Stimulated activated naive CD8-positive, alpha-beta T cell treated with anti-CD3 and anti-CD28 coated beads, Interleukin-15, amount 100 ng/mL, for 72 hours (primary cell): ENCODE data around the gene MINDY3.

Experiments
- ATAC-seq: fragments of 150-1000 bp; cut with Tn5 transposase; 2 replicates; pipeline ENCODE4 v1.10.0; 2021; ENCODE audit warnings: mild to moderate bottlenecking, moderate library complexity
- DNase-seq, 2 donors: peaks; one replicate each; pipeline ENCODE4 v3.0.0; 2021 to 2022
- H3K27ac Mint-ChIP-seq, 2 donors: one replicate each; pipeline ENCODE4 v1.8.0; 2022; ENCODE audit warnings: mild to moderate bottlenecking in 2 of 2, mixed read lengths in 2 of 2, moderate library complexity in 2 of 2
- H3K27me3 Mint-ChIP-seq: one replicate; pipeline ENCODE4 v1.8.0; 2022; ENCODE audit warnings: mixed read lengths
- H3K4me1 Mint-ChIP-seq: one replicate; pipeline ENCODE4 v1.8.0; 2022; ENCODE audit warnings: mild to moderate bottlenecking, mixed read lengths
- H3K4me3 Mint-ChIP-seq, 2 donors: one replicate each; pipeline ENCODE4 v1.8.0; 2022; ENCODE audit warnings: mild to moderate bottlenecking in 2 of 2, mixed read lengths in 2 of 2, moderate library complexity in 1 of 2
- H3K9me3 Mint-ChIP-seq, 2 donors: one replicate each; pipeline ENCODE4 v1.8.0; 2022; ENCODE audit warnings: mixed read lengths in 2 of 2

MINDY3 gene

DNA sequence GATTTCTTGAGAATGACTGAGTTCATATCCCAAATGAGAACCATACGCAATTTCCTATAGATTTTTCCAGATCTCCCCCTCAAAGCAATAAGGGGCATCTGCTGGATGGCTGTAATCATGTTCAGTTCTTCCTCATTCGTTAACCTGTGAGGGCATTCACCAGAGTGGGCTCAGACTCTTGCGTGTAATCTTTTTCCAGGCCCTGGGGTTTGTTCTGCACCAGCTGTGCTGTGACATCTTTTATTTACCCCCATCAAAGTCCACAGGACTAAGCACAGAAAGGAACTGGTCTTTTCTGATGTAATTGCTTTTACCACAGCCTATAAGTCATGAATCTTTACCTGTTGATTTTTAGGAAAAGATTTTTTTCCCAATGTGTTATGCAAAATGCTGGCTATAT is 112.7 kb downstream of the MINDY3 start:
- peaks cover 18% of the 10 kb centered on the region for H3K27me3 Mint-ChIP-seq

DNA sequence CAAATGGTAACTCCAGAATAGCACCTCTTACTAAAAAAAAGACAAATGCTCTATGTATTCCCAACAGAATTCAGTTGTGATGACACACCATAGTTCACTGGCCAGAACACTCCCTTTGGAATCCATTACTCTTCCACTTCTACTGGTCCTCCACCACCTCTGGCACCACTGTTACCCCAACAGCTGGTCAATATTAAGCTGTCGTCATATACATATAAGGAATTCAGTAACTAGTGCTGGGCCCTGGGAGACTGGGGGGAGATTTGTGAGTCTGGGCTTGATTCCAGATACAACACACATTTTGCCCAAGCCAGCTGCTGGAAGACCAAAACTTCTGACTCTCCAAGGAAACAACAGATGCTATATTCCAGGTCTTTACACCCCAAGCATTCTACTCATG is 114.6 kb downstream of the MINDY3 start:
- H3K4me3 Mint-ChIP-seq: no peak overlapping the region
- H3K27ac Mint-ChIP-seq: no peak overlapping the region
- DNase-seq (no peak), ATAC-seq (no peak)
- peaks cover 11% of the 10 kb centered on the region for H3K27me3 Mint-ChIP-seq
- no peaks in the 10 kb centered on the region for H3K4me1 Mint-ChIP-seq
- H3K9me3 Mint-ChIP-seq: no peaks in the 10 kb centered on the region

More for the DNA sequence above, 112.7 kb downstream of the MINDY3 start:
- H3K4me1 Mint-ChIP-seq: no peaks in the 10 kb centered on the region
- ATAC-seq: no peak
- H3K4me3 Mint-ChIP-seq: no peak overlapping the region
- no peak for DNase-seq
- no peak overlapping the region for H3K27ac Mint-ChIP-seq
- no peaks in the 10 kb centered on the region for H3K9me3 Mint-ChIP-seq

GRCh38 chr10:15744217-15744865 is 116.0 kb downstream of the MINDY3 start:
- DNase-seq: peak; percentile 17 to 41
- Mint-ChIP-seq H3K9me3 (no peaks in the 10 kb centered on the region), H3K4me3 (no peak overlapping the region), H3K27ac (no peak overlapping the region), H3K4me1 (no peaks in the 10 kb centered on the region), H3K27me3 (no peaks in the 10 kb centered on the region)
- peak; percentile 63 for ATAC-seq

- Mint-ChIP-seq H3K4me1 (no peaks in the 10 kb centered on the region), H3K4me3 (no peak overlapping the region), H3K27me3 (no peaks in the 10 kb centered on the region), H3K9me3 (no peaks in the 10 kb centered on the region), H3K27ac (no peak overlapping the region)
- ATAC-seq (no peak), DNase-seq (no peak)
These were observed 116.9 kb downstream of the MINDY3 start for GRCh38 chr10:15743443-15743842.

GRCh38 chr10:15742836-15743235 is 117.5 kb downstream of the MINDY3 start:
- Mint-ChIP-seq H3K27me3 (no peaks in the 10 kb centered on the region), H3K4me1 (no peaks in the 10 kb centered on the region), H3K9me3 (no peaks in the 10 kb centered on the region), H3K4me3 (no peak overlapping the region), H3K27ac (no peak overlapping the region)
- no peak for ATAC-seq
- DNase-seq: no peak

DNA sequence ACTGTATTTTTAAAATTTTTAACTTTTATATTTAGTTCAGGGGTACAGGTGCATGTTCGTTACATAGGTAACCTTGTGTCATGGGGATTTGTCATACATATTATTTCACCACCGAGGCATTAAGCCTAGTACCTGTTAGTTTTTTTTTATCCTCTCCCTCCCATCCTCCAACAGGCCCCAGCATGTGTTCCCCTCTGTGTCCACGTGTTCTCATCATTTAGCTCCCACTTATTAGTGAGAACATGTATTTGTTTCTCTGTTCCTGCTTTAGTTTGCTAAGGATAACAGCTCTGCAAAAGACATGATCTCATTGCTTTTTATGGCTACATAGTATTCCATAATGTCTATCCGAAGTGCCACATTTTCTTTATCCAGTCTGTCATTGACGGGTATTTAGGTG is 118.2 kb downstream of the MINDY3 start:
- no peaks in the 10 kb centered on the region for H3K27me3 Mint-ChIP-seq
- no peak overlapping the region for H3K27ac Mint-ChIP-seq
- H3K4me1 Mint-ChIP-seq: no peaks in the 10 kb centered on the region
- ATAC-seq (no peak), DNase-seq (no peak)
- no peaks in the 10 kb centered on the region for H3K9me3 Mint-ChIP-seq
- H3K4me3 Mint-ChIP-seq: no peak overlapping the region

DNA sequence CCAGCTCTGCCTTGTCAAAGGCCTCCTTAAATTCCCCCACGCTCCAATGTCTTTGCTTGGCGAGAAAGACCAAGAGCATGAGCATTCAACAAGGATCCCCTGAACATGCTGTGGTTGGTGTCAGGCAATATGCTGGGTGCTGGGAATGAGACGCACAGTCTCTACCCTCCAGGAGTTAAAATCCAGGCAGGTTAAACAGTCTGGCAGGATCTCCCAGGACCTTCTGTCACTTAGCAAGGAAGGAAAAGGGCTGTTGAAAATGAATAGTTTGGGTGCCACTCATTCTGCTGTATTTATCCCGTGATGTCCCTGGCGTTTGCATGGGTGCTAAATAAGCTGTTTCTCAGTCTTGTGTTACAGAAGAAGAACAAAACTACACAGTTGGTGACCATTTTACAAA is 118.7 kb downstream of the MINDY3 start:
- Mint-ChIP-seq H3K4me3 (no peak overlapping the region), H3K27me3 (no peaks in the 10 kb centered on the region), H3K4me1 (no peaks in the 10 kb centered on the region), H3K9me3 (no peaks in the 10 kb centered on the region), H3K27ac (no peak overlapping the region)
- ATAC-seq (no peak), DNase-seq (no peak)

DNA sequence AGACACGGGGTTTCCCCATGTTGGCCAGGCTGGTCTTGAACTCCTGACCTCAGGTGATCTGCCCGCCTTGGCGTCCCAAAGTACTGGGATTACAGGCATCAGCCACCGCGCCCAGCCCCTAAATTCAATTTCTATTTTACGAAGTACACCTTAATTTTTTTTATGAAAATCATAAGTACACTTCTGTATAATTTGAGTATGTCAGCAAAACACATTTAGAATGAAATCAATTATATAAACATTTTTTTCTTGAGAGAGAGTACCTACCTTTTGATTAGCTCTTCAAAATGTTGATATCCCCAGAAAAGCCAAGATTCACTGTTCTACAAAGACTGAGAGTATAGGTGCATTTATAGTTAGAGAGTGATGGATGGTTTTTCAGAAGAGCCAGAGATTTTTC is 120.0 kb downstream of the MINDY3 start:
- peaks cover 8% of the 10 kb centered on the region for H3K27me3 Mint-ChIP-seq
- no peak for DNase-seq
- no peaks in the 10 kb centered on the region for H3K9me3 Mint-ChIP-seq
- no peaks in the 10 kb centered on the region for H3K4me1 Mint-ChIP-seq
- no peak overlapping the region for H3K27ac Mint-ChIP-seq
- H3K4me3 Mint-ChIP-seq: no peak overlapping the region
- no peak for ATAC-seq

DNA sequence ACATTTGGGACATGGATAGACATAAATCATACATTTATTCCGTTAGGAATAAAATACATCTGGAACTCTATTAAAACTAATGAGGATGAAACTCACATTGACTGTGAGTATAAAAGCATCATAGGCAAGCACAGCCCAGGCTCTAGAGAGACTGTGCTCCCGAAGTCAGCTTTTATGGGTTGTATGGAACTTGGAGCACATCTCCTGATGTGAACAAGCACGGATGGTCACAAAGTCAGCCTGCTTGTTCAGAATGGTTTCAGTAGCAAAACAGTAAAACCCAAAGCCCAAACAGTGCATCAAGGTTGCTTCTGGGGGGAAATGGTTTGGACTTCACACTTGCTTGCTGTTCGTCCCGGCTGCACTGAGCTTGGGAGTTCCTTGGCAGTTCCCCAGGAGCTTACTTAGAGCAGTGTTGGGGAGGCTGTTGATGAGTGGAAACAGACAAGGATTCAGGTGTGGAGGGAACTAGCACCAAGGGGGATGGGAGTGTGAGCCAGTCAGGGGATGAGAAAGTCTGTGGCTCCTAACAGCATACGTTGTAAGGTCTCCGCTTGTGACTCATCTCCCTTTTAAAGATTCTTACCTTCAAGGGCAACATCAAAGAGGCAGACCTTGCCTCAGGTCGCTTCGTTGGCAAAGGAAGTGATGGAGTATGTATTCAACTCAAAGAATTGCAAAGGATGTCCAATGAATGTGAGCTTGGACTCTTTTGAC is 120.9 kb downstream of the MINDY3 start:
- ATAC-seq (no peak), DNase-seq (no peak)
- no peaks in the 10 kb centered on the region for H3K4me1 Mint-ChIP-seq
- H3K27me3 Mint-ChIP-seq: peaks cover 8% of the 10 kb centered on the region
- no peak overlapping the region for H3K27ac Mint-ChIP-seq
- H3K9me3 Mint-ChIP-seq: no peaks in the 10 kb centered on the region
- no peak overlapping the region for H3K4me3 Mint-ChIP-seq

- H3K4me1 Mint-ChIP-seq: no peaks in the 10 kb centered on the region
- ATAC-seq: no peak
- H3K27me3 Mint-ChIP-seq: peaks cover 8% of the 10 kb centered on the region
- no peak overlapping the region for H3K4me3 Mint-ChIP-seq
- H3K27ac Mint-ChIP-seq: no peak overlapping the region
- H3K9me3 Mint-ChIP-seq: no peaks in the 10 kb centered on the region
- no peak for DNase-seq
These were observed 121.9 kb downstream of the MINDY3 start for GRCh38 chr10:15738270-15738925.

GRCh38 chr10:15737656-15738055 is 122.7 kb downstream of the MINDY3 start:
- Mint-ChIP-seq H3K4me3 (no peak overlapping the region), H3K4me1 (no peaks in the 10 kb centered on the region), H3K27me3 (peaks cover 8% of the 10 kb centered on the region), H3K9me3 (no peaks in the 10 kb centered on the region), H3K27ac (no peak overlapping the region)
- ATAC-seq: no peak
- DNase-seq: no peak

DNA sequence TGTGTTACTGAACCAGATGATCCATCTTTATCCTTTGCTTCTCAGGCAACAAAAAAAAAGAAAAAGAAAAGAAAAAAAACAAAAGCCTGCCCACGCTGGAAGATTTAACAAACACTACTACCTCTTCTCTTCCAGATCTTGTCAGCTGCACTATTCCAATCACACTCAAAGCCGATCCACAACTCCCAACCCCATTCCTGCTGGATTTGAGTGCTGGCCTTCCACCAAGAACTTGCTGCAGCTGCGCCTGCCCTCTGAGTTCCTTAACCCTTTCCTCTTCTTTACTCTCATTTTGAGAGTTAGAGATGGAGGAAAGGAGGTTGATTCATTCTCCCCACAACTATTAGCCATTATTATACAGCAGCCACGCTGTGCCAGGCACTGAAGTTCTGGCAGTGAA is 124.5 kb downstream of the MINDY3 start:
- ATAC-seq (no peak), DNase-seq (no peak)
- Mint-ChIP-seq H3K27ac (no peak overlapping the region), H3K9me3 (no peaks in the 10 kb centered on the region), H3K4me1 (no peaks in the 10 kb centered on the region), H3K27me3 (peaks cover 8% of the 10 kb centered on the region), H3K4me3 (no peak overlapping the region)

DNA sequence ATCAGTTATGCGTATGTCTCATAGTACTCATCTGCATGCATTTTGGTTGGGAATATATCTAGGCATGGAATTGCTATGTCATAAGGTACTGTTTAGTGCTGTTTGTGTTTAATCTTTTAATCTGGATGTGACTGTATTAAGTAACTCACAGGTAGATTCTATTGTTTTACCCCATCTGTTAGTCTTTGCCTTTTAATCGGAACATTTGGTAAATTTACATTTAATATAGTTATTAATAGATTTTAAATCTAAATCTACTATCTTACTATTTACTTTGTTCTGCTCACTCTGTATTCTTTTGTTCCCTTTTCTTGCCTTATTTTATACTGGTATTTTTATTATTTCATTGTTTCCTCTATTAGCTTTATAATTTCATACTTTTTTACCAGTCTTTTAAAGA is 130.0 kb downstream of the MINDY3 start:
- Mint-ChIP-seq H3K4me1 (no peaks in the 10 kb centered on the region), H3K27me3 (peaks cover 12% of the 10 kb centered on the region), H3K4me3 (no peak overlapping the region), H3K27ac (no peak overlapping the region), H3K9me3 (peaks cover 4 to 24% of the 10 kb centered on the region in 2 donors)
- no peak for DNase-seq
- ATAC-seq: no peak

GRCh38 chr10:15729890-15730289 is 130.4 kb downstream of the MINDY3 start:
- Mint-ChIP-seq H3K27me3 (peaks cover 12% of the 10 kb centered on the region), H3K27ac (peak overlapping the region in 1 of 2 donors; percentile 28), H3K4me3 (no peak overlapping the region), H3K4me1 (no peaks in the 10 kb centered on the region), H3K9me3 (peaks cover 4 to 24% of the 10 kb centered on the region in 2 donors)
- DNase-seq (no peak), ATAC-seq (no peak)
